Neural progenitor cell (in vitro differentiated cells): ENCODE measurements around the gene WWC1. TPM values are rescaled to one million over a fixed set of nuclear protein-coding genes. Genes with fewer than 3 reads are reported as not detected.

ENCODE experiments used
- DNase-seq: peaks from one replicate; pipeline ENCODE4 v3.0.0-alpha.2; 2016; ENCODE audit warnings: low spot score
- H2AFZ ChIP-seq: fragments of 200-600 bp; sonication (generic); replicated peaks from 2 replicates; pipeline ENCODE4 v1.6.1; 2016; ENCODE audit warnings: antibody characterized with exemption
- H3F3A ChIP-seq: fragments of 200-600 bp; sonication (generic); 2 replicates; pipeline ENCODE4 v1.6.1; 2016; ENCODE audit warnings: antibody characterized with exemption, low read depth
- H3K27ac ChIP-seq: fragments of 200-600 bp; sonication (generic); 2 replicates; pipeline ENCODE4 v1.5.1; 2016; ENCODE audit warnings: mild to moderate bottlenecking
- H3K27me3 ChIP-seq: fragments of 200-600 bp; sonication (generic); 2 replicates; pipeline ENCODE4 v1.6.1; 2016; ENCODE audit warnings: mild to moderate bottlenecking, moderate library complexity
- H3K36me3 ChIP-seq: fragments of 200-600 bp; sonication (generic); 2 replicates; pipeline ENCODE4 v1.5.1; 2016
- H3K4me1 ChIP-seq: fragments of 200-600 bp; sonication (generic); 2 replicates; pipeline ENCODE4 v1.6.1; 2016; ENCODE audit warnings: mixed run types
- H3K4me2 ChIP-seq: fragments of 200-600 bp; sonication (generic); 2 replicates; pipeline ENCODE4 v1.6.1; 2016
- H3K4me3 ChIP-seq: fragments of 200-600 bp; sonication (generic); 2 replicates; pipeline ENCODE4 v1.5.1; 2016
- H3K79me2 ChIP-seq: fragments of 200-600 bp; sonication (generic); 2 replicates; pipeline ENCODE4 v1.6.1; 2016; ENCODE audit warnings: low read depth
- H3K9ac ChIP-seq: fragments of 200-600 bp; sonication (generic); 2 replicates; pipeline ENCODE4 v1.6.1; 2016
- H3K9me3 ChIP-seq: fragments of 200-600 bp; sonication (generic); 2 replicates; pipeline ENCODE4 v1.5.1; 2016; ENCODE audit warnings: low read depth
- H4K20me1 ChIP-seq: fragments of 200-600 bp; sonication (generic); 2 replicates; pipeline ENCODE4 v1.6.1; 2016; ENCODE audit warnings: low read depth
- H3K27ac Mint-ChIP-seq: 3 replicates; pipeline ENCODE4 v1.8.0; 2021; ENCODE audit warnings: mixed read lengths
- H3K27me3 Mint-ChIP-seq: 2 replicates; pipeline ENCODE4 v1.8.0; 2022; ENCODE audit warnings: low read depth, mild to moderate bottlenecking, inconsistent platforms, moderate library complexity, mixed read lengths; ENCODE audit not compliant: insufficient read depth
- H3K36me3 Mint-ChIP-seq: 3 replicates; pipeline ENCODE4 v1.8.0; 2021; ENCODE audit warnings: mixed read lengths
- H3K4me1 Mint-ChIP-seq: 3 replicates; pipeline ENCODE4 v1.8.0; 2021; ENCODE audit warnings: mixed read lengths
- H3K4me3 Mint-ChIP-seq: 3 replicates; pipeline ENCODE4 v1.8.0; 2021; ENCODE audit warnings: mild to moderate bottlenecking, moderate library complexity, mixed read lengths
- H3K9me3 Mint-ChIP-seq: 3 replicates; pipeline ENCODE4 v1.8.0; 2020; ENCODE audit warnings: mixed read lengths
- EZH2 ChIP-seq: fragments of 200-600 bp; sonication (generic); IDR thresholded peaks from 2 replicates; pipeline ENCODE4 v1.6.1; 2017; ENCODE audit warnings: antibody characterized with exemption, mild to moderate bottlenecking, moderate library complexity
- EZH2phosphoT487 ChIP-seq: fragments of 200-600 bp; sonication (generic); IDR thresholded peaks from 2 replicates; pipeline ENCODE4 v1.6.1; 2017; ENCODE audit warnings: antibody characterized with exemption
- total RNA-seq: library from RNA; depleted of rRNA; stranded (reverse); fragments of >200 nt; gene quantifications from 2 replicates; pipeline ENCODE4 v1.2.3, GENCODE V29; 2015; ENCODE audit warnings: low replicate concordance
- TF ChIP-seq, protein P1 (sequence below): fragments of 200-600 bp; sonication (generic); IDR thresholded peaks from 2 replicates; pipeline ENCODE4 v1.5.1; 2017; ENCODE audit warnings: antibody characterized with exemption, mild to moderate bottlenecking

The WWC1 gene
- total RNA-seq, 1 donor from 2014 or later, result 6.7 TPM

- Mint-ChIP-seq H3K4me1 (no peaks in the 10 kb centered on the region), H3K36me3 (peaks cover 17% of the 10 kb centered on the region), H3K27me3 (peaks cover 3% of the 10 kb centered on the region), H3K4me3 (no peak overlapping the region), H3K9me3 (no peaks in the 10 kb centered on the region), H3K27ac (no peak overlapping the region)
- Histone ChIP-seq H3K4me3 (no peak overlapping the region), H4K20me1 (no peaks in the 10 kb centered on the region), H3K27ac (no peak overlapping the region), H3K9ac (no peak overlapping the region), H3F3A (no peaks in the 10 kb centered on the region), H3K9me3 (no peaks in the 10 kb centered on the region), H3K27me3 (no peaks in the 10 kb centered on the region), H3K79me2 (no peaks in the 10 kb centered on the region), H3K4me1 (peaks cover 13% of the 10 kb centered on the region), H2AFZ (no peak overlapping the region), H3K4me2 (no peak overlapping the region), H3K36me3 (no peaks in the 10 kb centered on the region)
- no peak for TF ChIP-seq EZH2phosphoT487
- TF ChIP-seq, protein P1, sequence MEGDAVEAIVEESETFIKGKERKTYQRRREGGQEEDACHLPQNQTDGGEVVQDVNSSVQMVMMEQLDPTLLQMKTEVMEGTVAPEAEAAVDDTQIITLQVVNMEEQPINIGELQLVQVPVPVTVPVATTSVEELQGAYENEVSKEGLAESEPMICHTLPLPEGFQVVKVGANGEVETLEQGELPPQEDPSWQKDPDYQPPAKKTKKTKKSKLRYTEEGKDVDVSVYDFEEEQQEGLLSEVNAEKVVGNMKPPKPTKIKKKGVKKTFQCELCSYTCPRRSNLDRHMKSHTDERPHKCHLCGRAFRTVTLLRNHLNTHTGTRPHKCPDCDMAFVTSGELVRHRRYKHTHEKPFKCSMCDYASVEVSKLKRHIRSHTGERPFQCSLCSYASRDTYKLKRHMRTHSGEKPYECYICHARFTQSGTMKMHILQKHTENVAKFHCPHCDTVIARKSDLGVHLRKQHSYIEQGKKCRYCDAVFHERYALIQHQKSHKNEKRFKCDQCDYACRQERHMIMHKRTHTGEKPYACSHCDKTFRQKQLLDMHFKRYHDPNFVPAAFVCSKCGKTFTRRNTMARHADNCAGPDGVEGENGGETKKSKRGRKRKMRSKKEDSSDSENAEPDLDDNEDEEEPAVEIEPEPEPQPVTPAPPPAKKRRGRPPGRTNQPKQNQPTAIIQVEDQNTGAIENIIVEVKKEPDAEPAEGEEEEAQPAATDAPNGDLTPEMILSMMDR, result no peak
- TF ChIP-seq EZH2, result no peak
- no peak for DNase-seq
Measured at GRCh38 chr5:168261227-168261571, 30.2 kb upstream of the WWC1 start.

DNA sequence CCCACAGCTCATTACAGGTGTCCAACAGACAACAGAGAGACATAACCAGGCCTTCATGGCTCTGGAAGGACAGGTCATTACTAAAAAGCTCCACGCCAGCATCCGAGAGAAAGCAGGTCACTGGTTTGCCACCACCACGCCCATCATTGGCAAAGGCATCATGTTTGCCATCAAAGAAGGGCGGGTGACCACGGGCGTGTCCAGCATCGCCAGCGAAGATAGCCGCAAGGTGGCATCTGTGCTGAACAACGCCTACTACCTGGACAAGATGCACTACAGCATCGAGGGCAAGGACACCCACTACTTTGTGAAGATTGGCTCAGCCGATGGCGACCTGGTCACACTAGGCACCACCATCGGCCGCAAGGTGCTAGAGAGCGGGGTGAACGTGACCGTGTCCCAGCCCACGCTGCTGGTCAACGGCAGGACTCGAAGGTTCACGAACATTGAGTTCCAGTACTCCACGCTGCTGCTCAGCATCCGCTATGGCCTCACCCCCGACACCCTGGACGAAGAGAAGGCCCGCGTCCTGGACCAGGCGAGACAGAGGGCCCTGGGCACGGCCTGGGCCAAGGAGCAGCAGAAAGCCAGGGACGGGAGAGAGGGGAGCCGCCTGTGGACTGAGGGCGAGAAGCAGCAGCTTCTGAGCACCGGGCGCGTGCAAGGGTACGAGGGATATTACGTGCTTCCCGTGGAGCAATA, 29.3 kb upstream of the WWC1 start:
- H4K20me1 ChIP-seq, result no peaks in the 10 kb centered on the region
- Mint-ChIP-seq H3K4me3 (no peak overlapping the region), H3K27me3 (peaks cover 3% of the 10 kb centered on the region), H3K27ac (no peak overlapping the region), H3K4me1 (no peaks in the 10 kb centered on the region), H3K36me3 (peaks cover 12% of the 10 kb centered on the region), H3K9me3 (no peaks in the 10 kb centered on the region)
- no peaks in the 10 kb centered on the region for H3K27me3 ChIP-seq
- no peak overlapping the region for H3K27ac ChIP-seq
- no peaks in the 10 kb centered on the region for H3K9me3 ChIP-seq
- no peak overlapping the region for H2AFZ ChIP-seq
- no peak for DNase-seq
- no peak overlapping the region for H3K9ac ChIP-seq
- H3K4me1 ChIP-seq, result peaks cover 13% of the 10 kb centered on the region
- H3K4me3 ChIP-seq, result no peak overlapping the region
- TF ChIP-seq EZH2phosphoT487, result no peak
- TF ChIP-seq, protein P1, result no peak
- TF ChIP-seq EZH2, result no peak
- H3F3A ChIP-seq, result no peaks in the 10 kb centered on the region
- H3K4me2 ChIP-seq, result no peak overlapping the region
- H3K79me2 ChIP-seq, result no peaks in the 10 kb centered on the region
- no peaks in the 10 kb centered on the region for H3K36me3 ChIP-seq

GRCh38 chr5:168263121-168263520, 28.3 kb upstream of the WWC1 start:
- Mint-ChIP-seq H3K9me3 (no peaks in the 10 kb centered on the region), H3K36me3 (peaks cover 11% of the 10 kb centered on the region), H3K27ac (no peak overlapping the region), H3K27me3 (peaks cover 2% of the 10 kb centered on the region), H3K4me3 (no peak overlapping the region), H3K4me1 (no peaks in the 10 kb centered on the region)
- no peaks in the 10 kb centered on the region for H4K20me1 ChIP-seq
- H3K4me1 ChIP-seq, result peaks cover 13% of the 10 kb centered on the region
- no peaks in the 10 kb centered on the region for H3K36me3 ChIP-seq
- no peak overlapping the region for H2AFZ ChIP-seq
- H3K4me2 ChIP-seq, result peak overlapping the region; percentile 6
- H3F3A ChIP-seq, result no peaks in the 10 kb centered on the region
- H3K27ac ChIP-seq, result no peak overlapping the region
- H3K27me3 ChIP-seq, result no peaks in the 10 kb centered on the region
- H3K4me3 ChIP-seq, result no peak overlapping the region
- DNase-seq, result peak; percentile 35
- H3K9ac ChIP-seq, result no peak overlapping the region
- H3K9me3 ChIP-seq, result no peaks in the 10 kb centered on the region
- no peak for TF ChIP-seq EZH2
- no peaks in the 10 kb centered on the region for H3K79me2 ChIP-seq

DNA sequence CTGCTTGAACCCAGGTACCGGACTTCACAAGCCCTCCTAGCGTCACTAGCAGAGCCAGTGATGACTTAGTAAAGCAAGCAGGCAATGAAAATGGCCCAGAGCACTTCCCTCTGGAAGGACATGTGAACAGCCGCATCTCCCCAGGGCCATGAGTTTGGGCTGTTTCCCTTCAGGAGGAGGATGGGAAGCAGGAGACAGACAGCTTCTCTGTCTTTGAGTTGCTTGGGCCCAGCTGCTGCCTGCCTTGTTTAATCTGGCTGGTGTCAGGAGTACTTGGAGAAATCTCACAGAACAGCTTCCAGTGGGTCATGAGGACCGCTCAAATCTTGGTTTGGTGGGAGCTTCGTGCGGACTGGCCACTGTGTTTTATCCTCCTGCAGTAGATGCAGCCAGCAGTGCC, 25.4 kb upstream of the WWC1 start:
- Mint-ChIP-seq H3K36me3 (peaks cover 5% of the 10 kb centered on the region), H3K4me1 (peaks cover 22% of the 10 kb centered on the region), H3K27ac (peak overlapping the region; percentile 42), H3K27me3 (peaks cover 6% of the 10 kb centered on the region), H3K9me3 (no peaks in the 10 kb centered on the region), H3K4me3 (no peak overlapping the region)
- no peaks in the 10 kb centered on the region for H3K9me3 ChIP-seq
- H4K20me1 ChIP-seq, result no peaks in the 10 kb centered on the region
- H3F3A ChIP-seq, result no peaks in the 10 kb centered on the region
- no peak overlapping the region for H3K4me2 ChIP-seq
- H3K27ac ChIP-seq, result no peak overlapping the region
- H3K36me3 ChIP-seq, result no peaks in the 10 kb centered on the region
- H3K4me1 ChIP-seq, result peaks cover 21% of the 10 kb centered on the region
- no peak overlapping the region for H3K9ac ChIP-seq
- no peak overlapping the region for H3K4me3 ChIP-seq
- no peaks in the 10 kb centered on the region for H3K79me2 ChIP-seq
- TF ChIP-seq EZH2, result no peak
- no peak for TF ChIP-seq EZH2phosphoT487
- TF ChIP-seq, protein P1, result no peak
- H3K27me3 ChIP-seq, result peaks cover 5% of the 10 kb centered on the region
- no peak for DNase-seq
- no peak overlapping the region for H2AFZ ChIP-seq
